Fibroblast of the conjunctiva (primary cell): ENCODE results near the gene PGAP1.

ENCODE experiments used
- DNase-seq: peaks from one replicate; pipeline ENCODE4 v3.0.0-alpha.2; 2010; ENCODE audit warnings: low read depth

The PGAP1 gene

GRCh38 chr2:196792865-196793264 lies 133.6 kb downstream of the PGAP1 start:
- DNase-seq, result no peak

- no peak for DNase-seq
Observed at GRCh38 chr2:196783431-196784094, 142.9 kb downstream of the PGAP1 start.
